Endothelial cell of umbilical vein (primary cell): ENCODE measurements around the gene ATR. TPM values are rescaled to one million over a fixed set of nuclear protein-coding genes. Genes with fewer than 3 reads are reported as not detected.

Experiments
- BruUV-seq: library from RNA; stranded (reverse); fragments of 400-500 nt; replicated peaks from 2 replicates; lab custom pipeline; 2021; lab: Mats Ljungman, UMichigan
- CTCF ChIA-PET: fragments of 300-600, 350-600 bp; sonication (Branson Sonifier 250); formaldehyde crosslinking; loops from one replicate; lab custom pipeline; 2021; ENCODE audit warnings: antibody characterized with exemption, inconsistent platforms; lab: Charles Lee
- POLR2A ChIA-PET: fragments of 300-600, 350-600 bp; sonication (Branson Sonifier 250); formaldehyde crosslinking; loops from one replicate; lab custom pipeline; 2021; ENCODE audit warnings: antibody characterized with exemption, inconsistent platforms; lab: Charles Lee
- DNase-seq: peaks from one replicate; pipeline ENCODE4 v3.0.0-alpha.2; 2011; ENCODE audit warnings: low read depth, low spot score
- FAIRE-seq: peaks from 2 replicates; lab custom pipeline; 2011; peaks lifted over from hg19 to GRCh38; lab: Jason Lieb, UNC
- H2AFZ ChIP-seq: 2 replicates; pipeline ENCODE4 v1.6.0; 2012; ENCODE audit warnings: low read depth, low read length, control low read depth, inconsistent platforms
- H3K27ac ChIP-seq: 2 replicates; pipeline ENCODE4 v1.5.1; 2011; ENCODE audit warnings: low read depth, mild to moderate bottlenecking, control low read depth, low read length, moderate library complexity; ENCODE audit not compliant: insufficient read depth
- H3K27me3 ChIP-seq, 2 experiments: 2 replicates each; pipeline versions ENCODE4 v1.6.0 to v1.6.1; 2011; ENCODE audit warnings: low read length in 2 of 2, mixed read lengths in 1 of 2; ENCODE audit not compliant: control insufficient read depth in 2 of 2, insufficient read depth in 2 of 2
- H3K36me3 ChIP-seq, 2 experiments: 2 replicates in 1 of 2; 3 replicates in 1 of 2; pipeline ENCODE4 v1.5.1; 2011; ENCODE audit warnings: low read length in 2 of 2, mild to moderate bottlenecking in 1 of 2, moderate library complexity in 1 of 2; ENCODE audit not compliant: control insufficient read depth in 2 of 2, insufficient read depth in 2 of 2; ENCODE audit errors: extremely low read depth in 1 of 2
- H3K4me1 ChIP-seq: 3 replicates; pipeline ENCODE4 v1.5.1; 2011; ENCODE audit warnings: mild to moderate bottlenecking, low read length; ENCODE audit not compliant: control insufficient read depth, insufficient read depth; ENCODE audit errors: extremely low read depth
- H3K4me2 ChIP-seq: 2 replicates; pipeline ENCODE4 v1.6.1; 2011; ENCODE audit warnings: low read length, control low read depth, mixed read lengths; ENCODE audit not compliant: insufficient read depth
- H3K4me3 ChIP-seq, 3 experiments: fragments of 200-600 bp in 1 of 3; sonication (generic), shearing (Covaris generic) in 1 of 3; replicated peaks in 1 of 3; 2 replicates each; pipeline ENCODE4 v1.5.1; 2011 to 2016; ENCODE audit warnings: control low read depth in 3 of 3, low read length in 3 of 3, mild to moderate bottlenecking in 2 of 3, inconsistent platforms in 1 of 3, low read depth in 1 of 3, moderate library complexity in 1 of 3; ENCODE audit not compliant: insufficient read depth in 1 of 3
- H3K79me2 ChIP-seq: 2 replicates; pipeline ENCODE4 v1.6.0; 2012; ENCODE audit warnings: low read length, inconsistent platforms; ENCODE audit not compliant: control insufficient read depth, insufficient read depth
- H3K9ac ChIP-seq: replicated peaks from 2 replicates; pipeline ENCODE3; 2011; ENCODE audit warnings: low read length, control low read depth; ENCODE audit not compliant: insufficient read depth; ENCODE audit errors: extremely low read depth
- H3K9me1 ChIP-seq: replicated peaks from 3 replicates; pipeline ENCODE4 v1.6.0; 2011; ENCODE audit warnings: mild to moderate bottlenecking, low read length; ENCODE audit not compliant: control insufficient read depth, insufficient read depth; ENCODE audit errors: extremely low read depth
- H3K9me3 ChIP-seq: replicated peaks from 2 replicates; pipeline ENCODE4 v1.5.1; 2012; ENCODE audit warnings: low read length, inconsistent platforms; ENCODE audit not compliant: control insufficient read depth, insufficient read depth
- H4K20me1 ChIP-seq: replicated peaks from 2 replicates; pipeline ENCODE3; 2011; ENCODE audit warnings: mild to moderate bottlenecking, low read length; ENCODE audit not compliant: control insufficient read depth, insufficient read depth; ENCODE audit errors: extremely low read depth
- CTCF ChIP-seq, 2 donors: IDR thresholded peaks; 1 replicate in 1 of 2; 2 replicates in 1 of 2; pipeline ENCODE4 v1.5.1; 2011; ENCODE audit warnings: low read length in 2 of 2, mild to moderate bottlenecking in 2 of 2, moderate library complexity in 2 of 2, control low read depth in 1 of 2, inconsistent platforms in 1 of 2, low read depth in 1 of 2; ENCODE audit not compliant: insufficient read depth in 1 of 2; ENCODE audit errors: extremely low read depth in 1 of 2
- FOS ChIP-seq: IDR thresholded peaks from 2 replicates; pipeline ENCODE4 v1.6.1; 2011; ENCODE audit warnings: mild to moderate bottlenecking, low read length, moderate library complexity, borderline replicate concordance; ENCODE audit not compliant: insufficient read depth
- MYC ChIP-seq: IDR thresholded peaks from one replicate; pipeline ENCODE4 v1.6.1; 2011; ENCODE audit warnings: mild to moderate bottlenecking, low read depth, low read length
- dilution Hi-C: fragments of 300-500 bp; cut with MboI; formaldehyde crosslinking; loops from one replicate; pipeline ENCODE4 v1.15.0; 2019; ENCODE audit warnings: low sequenced_read_pairs; ENCODE audit not compliant: extremely low pct_ligation_motif_present
- intact Hi-C: fragments of 100-400 bp; cut with micrococcal nuclease; formaldehyde crosslinking; loops from one replicate; pipeline ENCODE4 v1.10.0; 2022
- polyA plus RNA-seq, 4 experiments: library from polyadenylated mRNA; depleted of rRNA in 3 of 4; stranded (reverse) in 3 of 4; unstranded in 1 of 4; fragments of >200 nt; gene quantifications; 2 replicates each; pipeline versions ENCODE4 v1.2.1 to v1.2.3, GENCODE V29; 2011 to 2012; ENCODE audit warnings: missing spikeins in 1 of 4
- total RNA-seq: library from RNA; stranded (reverse); gene quantifications from 2 replicates; pipeline ENCODE4 v1.2.3, GENCODE V29; 2021

The ATR gene
- total and polyA plus RNA-seq, 2 donors (not counting 3 experiments of a cell fraction or from before 2014, with no cell fraction given) = 6.3 to 23.6 TPM

DNA sequence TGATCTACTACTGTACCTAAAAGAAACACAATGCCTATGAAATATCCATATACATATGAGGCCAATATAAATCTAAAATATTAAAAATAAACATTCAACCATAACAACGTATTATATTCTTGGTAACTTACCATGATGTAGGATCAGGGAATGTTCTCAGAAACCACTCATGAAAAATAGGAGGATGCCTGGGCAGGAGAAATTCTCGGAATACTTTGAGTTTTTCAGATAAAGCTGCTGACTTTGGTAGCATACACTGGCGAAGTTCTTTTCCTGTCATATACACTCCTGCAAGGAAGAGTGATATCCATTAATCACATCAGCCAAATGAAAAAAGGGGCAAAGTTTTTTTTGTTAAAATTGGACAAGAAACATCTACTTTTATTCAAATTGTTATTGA, 119.4 kb downstream of the ATR start:
- TF ChIP-seq FOS = no peak
- TF ChIP-seq MYC = no peak
- no peak for TF ChIP-seq CTCF (IDR thresholded peaks at IDR 0.05; ENCODE audit: extremely low read depth in 1 of 2, insufficient read depth in 1 of 2, low read depth in 1 of 2, low read length in 2 of 2)
- no peak overlapping the region for H3K27ac ChIP-seq
- DNase-seq = no peak
- peaks cover 0 to 2% of the 10 kb centered on the region in 2 experiments for H3K36me3 ChIP-seq
- no peaks in the 10 kb centered on the region for H4K20me1 ChIP-seq
- no peak overlapping the region for H2AFZ ChIP-seq
- no peak overlapping the region for H3K9ac ChIP-seq
- ChIA-PET CTCF (no interaction called here), POLR2A (no interaction called here)
- no peak overlapping the region for H3K4me3 ChIP-seq
- dilution Hi-C loops = no loop called here
- intact Hi-C loops = no loop called here
- no peaks in the 10 kb centered on the region for H3K79me2 ChIP-seq
- H3K9me1 ChIP-seq = no peaks in the 10 kb centered on the region
- H3K4me2 ChIP-seq = no peak overlapping the region
- FAIRE-seq = no peak
- no peaks in the 10 kb centered on the region for H3K27me3 ChIP-seq
- H3K4me1 ChIP-seq = no peaks in the 10 kb centered on the region
- no TSS peak for BruUV-seq
- no peaks in the 10 kb centered on the region for H3K9me3 ChIP-seq

GRCh38 chr3:142450881-142451280, 127.7 kb downstream of the ATR start:
- Histone ChIP-seq H3K9me1 (no peaks in the 10 kb centered on the region), H3K9me3 (no peaks in the 10 kb centered on the region), H3K4me3 (no peak overlapping the region), H3K27ac (no peak overlapping the region), H4K20me1 (no peaks in the 10 kb centered on the region), H3K4me2 (no peak overlapping the region), H3K9ac (no peak overlapping the region), H3K79me2 (peaks cover 17% of the 10 kb centered on the region), H2AFZ (no peak overlapping the region), H3K36me3 (peaks cover 0 to 11% of the 10 kb centered on the region in 2 experiments), H3K4me1 (peaks cover 15% of the 10 kb centered on the region), H3K27me3 (no peaks in the 10 kb centered on the region)
- ChIA-PET CTCF (interaction anchor here (1.0 to 2.1 kb wide), 2 partner anchors 14 to 18 kb away, joined by 3 to 7 read pairs; no protein-coding TSS in a partner anchor), POLR2A (no interaction called here)
- DNase-seq (no peak), FAIRE-seq (no peak)
- no peak for TF ChIP-seq FOS
- no peak for TF ChIP-seq MYC
- dilution Hi-C loops = no loop called here
- intact Hi-C loops = no loop called here
- BruUV-seq = no TSS peak
